Brain microvascular endothelial cell (primary cell): ENCODE data around the gene ADPRHL1.
"Not testable (repeated sequence)": the region's sequence is repeated elsewhere in the genome, so short reads cannot be mapped to it uniquely, and the experiment has no call there.

Experiments used
- DNase-seq: peaks from one replicate; pipeline ENCODE4 v3.0.0-alpha.2; 2020
- H3K27ac ChIP-seq: fragments of 250-450 bp; sonication (Bioruptor Pico); 2 replicates; pipeline ENCODE4 v1.5.1; 2020; ENCODE audit warnings: mild to moderate bottlenecking, moderate library complexity
- H3K27me3 ChIP-seq: fragments of 250-450 bp; sonication (Bioruptor Pico); replicated peaks from 2 replicates; pipeline ENCODE4 v1.5.1; 2020; ENCODE audit warnings: mild to moderate bottlenecking
- H3K36me3 ChIP-seq: fragments of 250-450 bp; sonication (Bioruptor Pico); replicated peaks from 2 replicates; pipeline ENCODE4 v1.5.1; 2020; ENCODE audit warnings: mild to moderate bottlenecking
- H3K4me3 ChIP-seq: 2 replicates; pipeline ENCODE4 v1.5.1; 2011; ENCODE audit warnings: low read depth, mild to moderate bottlenecking, control low read depth, low read length, moderate library complexity
- CTCF ChIP-seq: IDR thresholded peaks from 2 replicates; pipeline ENCODE4 v1.5.1; 2011; ENCODE audit warnings: low read depth, mild to moderate bottlenecking, moderate library complexity, low read length, control low read depth, inconsistent platforms; ENCODE audit errors: missing control alignments
- in situ Hi-C: cut with HindIII; loops from 2 replicates; pipeline ENCODE4 v1.10.0; 2017; ENCODE audit warnings: low sequenced_read_pairs, low pct_ligation_motif_present

The ADPRHL1 gene

GRCh38 chr13:113393563-113394338 lies 59.5 kb downstream of the ADPRHL1 start:
- peak; percentile 57 for TF ChIP-seq CTCF
- Histone ChIP-seq H3K36me3 (no peaks in the 10 kb centered on the region), H3K4me3 (peak overlapping the region; percentile 73), H3K27me3 (no peaks in the 10 kb centered on the region), H3K27ac (no peak overlapping the region)
- DNase-seq: peak; percentile 39
- in situ Hi-C loops: no loop called here

- no peak overlapping the region for H3K27ac ChIP-seq
- no peaks in the 10 kb centered on the region for H3K36me3 ChIP-seq
- in situ Hi-C loops: no loop called here
- H3K27me3 ChIP-seq: no peaks in the 10 kb centered on the region
- H3K4me3 ChIP-seq: peak overlapping the region; percentile 73
- no peak for DNase-seq
- no peak for TF ChIP-seq CTCF
Observed at GRCh38 chr13:113393226-113393562, 60.1 kb downstream of the ADPRHL1 start.

GRCh38 chr13:113390874-113391497 lies 62.3 kb downstream of the ADPRHL1 start:
- TF ChIP-seq CTCF: no peak
- in situ Hi-C loops: no loop called here
- Histone ChIP-seq H3K27ac (no peak overlapping the region), H3K36me3 (no peaks in the 10 kb centered on the region), H3K4me3 (no peak overlapping the region), H3K27me3 (no peaks in the 10 kb centered on the region)
- no peak for DNase-seq

- H3K36me3 ChIP-seq, in situ Hi-C loops, H3K4me3 ChIP-seq, H3K27me3 ChIP-seq, DNase-seq, H3K27ac ChIP-seq: not testable (repeated sequence)
Observed at GRCh38 chr13:113389586-113389985, 63.7 kb downstream of the ADPRHL1 start.

GRCh38 chr13:113387396-113387795 lies 65.9 kb downstream of the ADPRHL1 start:
- Histone ChIP-seq H3K27me3 (no peaks in the 10 kb centered on the region), H3K4me3 (no peak overlapping the region), H3K27ac (no peak overlapping the region), H3K36me3 (no peaks in the 10 kb centered on the region)
- TF ChIP-seq CTCF: no peak
- no peak for DNase-seq
- in situ Hi-C loops: no loop called here

GRCh38 chr13:113383089-113383488 lies 70.2 kb downstream of the ADPRHL1 start:
- no peak for TF ChIP-seq CTCF
- Histone ChIP-seq H3K27me3 (no peaks in the 10 kb centered on the region), H3K4me3 (no peak overlapping the region), H3K36me3 (no peaks in the 10 kb centered on the region), H3K27ac (no peak overlapping the region)
- in situ Hi-C loops: no loop called here
- DNase-seq: no peak

GRCh38 chr13:113382542-113382941 lies 70.7 kb downstream of the ADPRHL1 start:
- DNase-seq, H3K36me3 ChIP-seq, in situ Hi-C loops, H3K4me3 ChIP-seq, H3K27ac ChIP-seq, H3K27me3 ChIP-seq: not testable (repeated sequence)
